CD14-positive monocyte (primary cell): Measurements from ENCODE around the gene HIPK1. TPM values are rescaled to one million over a fixed set of nuclear protein-coding genes. Genes with fewer than 3 reads are reported as not detected.
A peak's percentile ranks its signal among the peaks of the same experiment; 100 is the strongest.

Experiments
- DNase-seq, 3 donors: peaks; one replicate each; pipeline ENCODE4 v3.0.0-alpha.2; 2011 to 2022
- H2AFZ ChIP-seq: 2 replicates; pipeline ENCODE4 v1.6.0; 2012; ENCODE audit warnings: mild to moderate bottlenecking, low read depth, low read length, inconsistent platforms; ENCODE audit not compliant: insufficient read depth, poor library complexity, severe bottlenecking
- H3K27ac ChIP-seq, 2 donors: 1 replicate in 1 of 2; 2 replicates in 1 of 2; pipeline ENCODE4 v1.5.1; 2012 to 2013; ENCODE audit warnings: low read length in 2 of 2, control low read depth in 1 of 2, inconsistent platforms in 1 of 2, low read depth in 1 of 2, mild to moderate bottlenecking in 1 of 2
- H3K27me3 ChIP-seq, 2 donors: one replicate each; pipeline versions ENCODE4 v1.6.0 to v1.6.1; 2011 to 2013; ENCODE audit warnings: low read length in 2 of 2; ENCODE audit not compliant: control insufficient read depth in 2 of 2, insufficient read depth in 2 of 2
- H3K36me3 ChIP-seq, 2 donors: replicated peaks in 1 of 2; 1 replicate in 1 of 2; 2 replicates in 1 of 2; pipeline versions ENCODE4 v1.5.1 to v1.6.1; 2012 to 2013; ENCODE audit warnings: low read length in 2 of 2, control low read depth in 1 of 2, inconsistent platforms in 1 of 2, mild to moderate bottlenecking in 1 of 2; ENCODE audit not compliant: insufficient read depth in 2 of 2, control insufficient read depth in 1 of 2
- H3K4me1 ChIP-seq, 2 donors: 1 replicate in 1 of 2; 2 replicates in 1 of 2; pipeline versions ENCODE4 v1.5.1 to v1.6.1; 2012 to 2013; ENCODE audit warnings: low read length in 2 of 2, control low read depth in 1 of 2, inconsistent platforms in 1 of 2, mild to moderate bottlenecking in 1 of 2, moderate library complexity in 1 of 2; ENCODE audit not compliant: insufficient read depth in 2 of 2, control insufficient read depth in 1 of 2
- H3K4me2 ChIP-seq: replicated peaks from 2 replicates; pipeline ENCODE3; 2012; ENCODE audit warnings: low read length, moderate library complexity, mild to moderate bottlenecking; ENCODE audit not compliant: poor library complexity, severe bottlenecking; ENCODE audit errors: extremely low read depth
- H3K4me3 ChIP-seq, 3 experiments: fragments of 200-600 bp in 1 of 3; sonication (generic) in 1 of 3; replicated peaks in 1 of 3; 1 replicate in 2 of 3; 2 replicates in 1 of 3; pipeline ENCODE4 v1.5.1; 2011 to 2013; ENCODE audit warnings: low read length in 3 of 3, mild to moderate bottlenecking in 3 of 3, control low read depth in 2 of 3, low read depth in 2 of 3, inconsistent platforms in 1 of 3, moderate library complexity in 1 of 3
- H3K79me2 ChIP-seq: 2 replicates; pipeline ENCODE4 v1.6.0; 2012; ENCODE audit warnings: mild to moderate bottlenecking, control low read depth, inconsistent platforms, low read length, moderate library complexity; ENCODE audit not compliant: insufficient read depth
- H3K9ac ChIP-seq: 2 replicates; pipeline ENCODE4 v1.6.0; 2017; ENCODE audit warnings: low read length, mild to moderate bottlenecking; ENCODE audit not compliant: insufficient read depth, poor library complexity, severe bottlenecking
- H3K9me3 ChIP-seq, 2 donors: replicated peaks in 1 of 2; 1 replicate in 1 of 2; 2 replicates in 1 of 2; pipeline versions ENCODE4 v1.5.1 to v1.6.1; 2012 to 2013; ENCODE audit warnings: low read length in 2 of 2, control low read depth in 1 of 2; ENCODE audit not compliant: control insufficient read depth in 1 of 2, insufficient read depth in 1 of 2
- H4K20me1 ChIP-seq: 2 replicates; pipeline ENCODE4 v1.6.0; 2012; ENCODE audit warnings: mild to moderate bottlenecking, low read length, control low read depth, moderate library complexity; ENCODE audit not compliant: insufficient read depth
- H3K27ac Mint-ChIP-seq, 7 donors: one replicate each; pipeline ENCODE4 v1.8.0; 2020; ENCODE audit warnings: mild to moderate bottlenecking in 7 of 7, mixed read lengths in 7 of 7, moderate library complexity in 6 of 7, inconsistent platforms in 2 of 7
- H3K27me3 Mint-ChIP-seq, 3 donors: one replicate each; pipeline ENCODE4 v1.8.0; 2021 to 2022; ENCODE audit warnings: low read depth in 3 of 3, mild to moderate bottlenecking in 3 of 3, mixed read lengths in 3 of 3, moderate library complexity in 3 of 3, inconsistent platforms in 1 of 3
- H3K36me3 Mint-ChIP-seq, 2 donors: one replicate each; pipeline ENCODE4 v1.8.0; 2020; ENCODE audit warnings: mixed read lengths in 2 of 2, inconsistent platforms in 1 of 2, mild to moderate bottlenecking in 1 of 2
- H3K4me1 Mint-ChIP-seq: one replicate; pipeline ENCODE4 v1.8.0; 2020; ENCODE audit warnings: mild to moderate bottlenecking, mixed read lengths
- H3K4me3 Mint-ChIP-seq, 2 donors: one replicate each; pipeline ENCODE4 v1.8.0; 2020; ENCODE audit warnings: mild to moderate bottlenecking in 2 of 2, mixed read lengths in 2 of 2, moderate library complexity in 1 of 2
- H3K9me3 Mint-ChIP-seq, 7 donors: one replicate each; pipeline ENCODE4 v1.8.0; 2020 to 2022; ENCODE audit warnings: mixed read lengths in 7 of 7, mild to moderate bottlenecking in 6 of 7, moderate library complexity in 6 of 7, inconsistent platforms in 2 of 7
- CTCF ChIP-seq: fragments of 200-600 bp; IDR thresholded peaks from one replicate; pipeline ENCODE4 v1.8.0; 2022; ENCODE audit warnings: antibody characterized with exemption, mild to moderate bottlenecking
- WGBS: methylation state at CpG from one replicate; pipeline ENCODE4 v1.1.5; 2013; ENCODE audit warnings: missing lambda C conversion rate; ENCODE audit not compliant: insufficient coverage; 5-methylcytosine and 5-hydroxymethylcytosine counted together
- intact Hi-C, 2 donors: fragments of 100-400 bp; cut with micrococcal nuclease; formaldehyde crosslinking; loops; one replicate each; pipeline versions ENCODE4 v1.15.0 to v1.15.1; 2023
- polyA plus RNA-seq, 3 donors: library from polyadenylated mRNA; depleted of rRNA in 1 of 3; unstranded in 2 of 3; stranded (reverse) in 1 of 3; fragments of 300-500 nt in 2 of 3; fragments of >200 nt in 1 of 3; fragmentation: Illumina TruSeq in 2 of 3; gene quantifications; 1 replicate in 2 of 3; 2 replicates in 1 of 3; pipeline ENCODE4 v1.2.3, GENCODE V29; 2012 to 2021

Gene HIPK1
- polyA plus RNA-seq, 3 donors: 10.1 to 57.2 (median 14.8) TPM

- intact Hi-C loops: loop anchor here in 1 of 2 donors (5.0 kb wide), 1 partner anchor 34 kb away; the partner anchor contains the start of gene DCLRE1B
- H3K4me3 Mint-ChIP-seq: no peak overlapping the region
- 81% methylated on average over 3 of the region's 7 CpGs for WGBS
These were observed 12.1 kb downstream of the HIPK1 start for GRCh38 chr1:113941245-113941559.

GRCh38 chr1:113942527-113942926, 13.4 kb downstream of the HIPK1 start:
- peak overlapping the region; percentile 54 to 91 (median 77) for H3K27ac Mint-ChIP-seq
- H3K27ac ChIP-seq: peak overlapping the region in 1 of 2 donors; percentile 69

More at GRCh38 chr1:113941245-113941559, 12.1 kb downstream of the HIPK1 start:
- peaks cover 80% of the 10 kb centered on the region for H3K4me1 Mint-ChIP-seq
- Histone ChIP-seq H3K4me1 (peaks cover 64 to 88% of the 10 kb centered on the region in 2 donors), H3K9ac (no peak overlapping the region), H3K36me3 (peaks cover 12 to 18% of the 10 kb centered on the region in 2 donors), H2AFZ (no peak overlapping the region), H3K9me3 (no peaks in the 10 kb centered on the region), H3K79me2 (peaks cover 100% of the 10 kb centered on the region), H3K4me3 (no peak overlapping the region), H3K27me3 (no peaks in the 10 kb centered on the region), H3K4me2 (no peak overlapping the region), H4K20me1 (peaks cover 84% of the 10 kb centered on the region), H3K27ac (peak overlapping the region in 1 of 2 donors; percentile 71)
- no peaks in the 10 kb centered on the region for H3K27me3 Mint-ChIP-seq
- H3K27ac Mint-ChIP-seq: peak overlapping the region in 5 of 7 donors; percentile 73 to 92 (median 79)
- H3K36me3 Mint-ChIP-seq: peaks cover 33 to 57% of the 10 kb centered on the region in 2 donors
- DNase-seq: no peak
- TF ChIP-seq CTCF: no peak
- H3K9me3 Mint-ChIP-seq: no peaks in the 10 kb centered on the region

More at GRCh38 chr1:113942527-113942926, 13.4 kb downstream of the HIPK1 start:
- Histone ChIP-seq H3K79me2 (peaks cover 100% of the 10 kb centered on the region), H3K4me1 (peaks cover 70 to 90% of the 10 kb centered on the region in 2 donors), H3K36me3 (peaks cover 12 to 18% of the 10 kb centered on the region in 2 donors), H3K9ac (no peak overlapping the region), H4K20me1 (peaks cover 83% of the 10 kb centered on the region), H3K27me3 (no peaks in the 10 kb centered on the region), H3K9me3 (no peaks in the 10 kb centered on the region), H3K4me2 (peak overlapping the region; percentile 46), H3K4me3 (peak overlapping the region in 1 of 3 experiments; percentile 42), H2AFZ (no peak overlapping the region)
- Mint-ChIP-seq H3K4me3 (no peak overlapping the region), H3K27me3 (no peaks in the 10 kb centered on the region), H3K4me1 (peaks cover 80% of the 10 kb centered on the region), H3K36me3 (peaks cover 33 to 53% of the 10 kb centered on the region in 2 donors), H3K9me3 (no peaks in the 10 kb centered on the region)
- DNase-seq: no peak
- intact Hi-C loops: loop anchor here in 1 of 2 donors (5.0 kb wide), 1 partner anchor 35 kb away; the partner anchor contains the start of gene DCLRE1B
- no peak for TF ChIP-seq CTCF
